Caco-2 (cell line): ENCODE results near the gene C1orf226. TPM values are rescaled to one million over a fixed set of nuclear protein-coding genes. Genes with fewer than 3 reads are reported as not detected.

ENCODE experiments used
- BruUV-seq: library from RNA; stranded (reverse); fragments of 400-500 nt; replicated peaks from 2 replicates; lab custom pipeline; 2021; lab: Mats Ljungman, UMichigan
- CTCF ChIA-PET: fragments of 300-600 bp; sonication (Branson Sonifier 250); formaldehyde crosslinking; loops from one replicate; lab custom pipeline; 2022; ENCODE audit warnings: antibody characterized with exemption; lab: Charles Lee
- POLR2A ChIA-PET: fragments of 300-600 bp; sonication (Branson Sonifier 250); formaldehyde crosslinking; loops from one replicate; lab custom pipeline; 2022; ENCODE audit warnings: antibody characterized with exemption; lab: Charles Lee
- DNase-seq, 2 experiments: peaks; one replicate each; pipeline versions ENCODE4 v3.0.0 to v3.0.0-alpha.2; 2020 to 2022
- H3K27me3 ChIP-seq: replicated peaks from 2 replicates; pipeline ENCODE4 v1.6.0; 2011; ENCODE audit warnings: low read length; ENCODE audit not compliant: control insufficient read depth, insufficient read depth
- H3K36me3 ChIP-seq: 2 replicates; pipeline ENCODE4 v1.5.1; 2011; ENCODE audit warnings: low read length; ENCODE audit not compliant: control insufficient read depth, insufficient read depth
- H3K4me1 ChIP-seq: fragments of 250-450 bp; sonication (Bioruptor Pico); 2 replicates; pipeline ENCODE4 v1.5.1; 2020; ENCODE audit warnings: mild to moderate bottlenecking
- H3K4me3 ChIP-seq: 2 replicates; pipeline ENCODE4 v1.5.1; 2011; ENCODE audit warnings: low read depth, mild to moderate bottlenecking, control low read depth, low read length
- H3K9me3 ChIP-seq: fragments of 250-450 bp; sonication (Bioruptor Pico); 2 replicates; pipeline ENCODE4 v1.5.1; 2020; ENCODE audit warnings: mild to moderate bottlenecking, moderate library complexity
- H3K27ac Mint-ChIP-seq: one replicate; pipeline ENCODE4 v1.8.0; 2022; ENCODE audit warnings: mixed read lengths; ENCODE audit not compliant: unreplicated experiment
- H3K27me3 Mint-ChIP-seq: one replicate; pipeline ENCODE4 v1.8.0; 2022; ENCODE audit warnings: mixed read lengths; ENCODE audit not compliant: insufficient read depth, unreplicated experiment
- H3K36me3 Mint-ChIP-seq: one replicate; pipeline ENCODE4 v1.8.0; 2022; ENCODE audit warnings: mild to moderate bottlenecking, mixed read lengths; ENCODE audit not compliant: insufficient read depth, unreplicated experiment
- H3K4me1 Mint-ChIP-seq: one replicate; pipeline ENCODE4 v1.8.0; 2022; ENCODE audit warnings: low read depth, mixed read lengths; ENCODE audit not compliant: unreplicated experiment
- H3K4me3 Mint-ChIP-seq: one replicate; pipeline ENCODE4 v1.8.0; 2022; ENCODE audit warnings: mild to moderate bottlenecking, moderate library complexity, mixed read lengths; ENCODE audit not compliant: unreplicated experiment
- H3K9me3 Mint-ChIP-seq: one replicate; pipeline ENCODE4 v1.8.0; 2022; ENCODE audit warnings: mixed read lengths; ENCODE audit not compliant: unreplicated experiment
- CTCF ChIP-seq, 2 experiments: fragments of 200-600 bp in 1 of 2; IDR thresholded peaks; 1 replicate in 1 of 2; 2 replicates in 1 of 2; pipeline versions ENCODE4 v1.5.1 to v1.8.0; 2011 to 2022; ENCODE audit warnings: antibody characterized with exemption in 1 of 2, control low read depth in 1 of 2, inconsistent platforms in 1 of 2, low read depth in 1 of 2, low read length in 1 of 2, mild to moderate bottlenecking in 1 of 2, moderate library complexity in 1 of 2; ENCODE audit not compliant: insufficient read depth in 1 of 2, severe bottlenecking in 1 of 2, unreplicated experiment in 1 of 2
- intact Hi-C: fragments of 100-400 bp; cut with micrococcal nuclease; formaldehyde crosslinking; loops from one replicate; pipeline ENCODE4 v1.10.0; 2022; ENCODE audit not compliant: unreplicated experiment
- total RNA-seq: library from RNA; stranded (reverse); gene quantifications from 2 replicates; pipeline ENCODE4 v1.2.3, GENCODE V29; 2022

C1orf226 gene
- total RNA-seq, 1 experiment from 2014 or later, result 7.3 TPM

GRCh38 chr1:162359523-162360236, 21.8 kb upstream of the C1orf226 start:
- intact Hi-C loops, result loop anchor here (5.0 kb wide), 1 partner anchor 138 kb away; the partner anchor contains the start of gene UHMK1
- no peak for TF ChIP-seq CTCF (IDR thresholded peaks at IDR 0.05; ENCODE audit: insufficient read depth in 1 of 2, low read depth in 1 of 2, low read length in 1 of 2, severe bottlenecking in 1 of 2, unreplicated experiment in 1 of 2)
- no peak for DNase-seq
- ChIA-PET POLR2A (no interaction called here), CTCF (no interaction called here)
- H3K4me1 Mint-ChIP-seq, result no peaks in the 10 kb centered on the region
- no TSS peak for BruUV-seq
- no peaks in the 10 kb centered on the region for H3K27me3 Mint-ChIP-seq
- Histone ChIP-seq H3K9me3 (no peaks in the 10 kb centered on the region), H3K36me3 (no peaks in the 10 kb centered on the region), H3K4me1 (no peaks in the 10 kb centered on the region), H3K4me3 (no peak overlapping the region), H3K27me3 (no peaks in the 10 kb centered on the region)
- no peak overlapping the region for H3K27ac Mint-ChIP-seq
- H3K36me3 Mint-ChIP-seq, result no peaks in the 10 kb centered on the region
- no peaks in the 10 kb centered on the region for H3K9me3 Mint-ChIP-seq
- no peak overlapping the region for H3K4me3 Mint-ChIP-seq

- Histone ChIP-seq H3K4me3 (no peak overlapping the region), H3K27me3 (no peaks in the 10 kb centered on the region), H3K36me3 (no peaks in the 10 kb centered on the region; the same call in 1 of the 2 replicates), H3K9me3 (no peaks in the 10 kb centered on the region), H3K4me1 (no peaks in the 10 kb centered on the region)
- Mint-ChIP-seq H3K4me3 (no peak overlapping the region), H3K9me3 (no peaks in the 10 kb centered on the region), H3K27me3 (no peaks in the 10 kb centered on the region), H3K27ac (no peak overlapping the region), H3K4me1 (no peaks in the 10 kb centered on the region), H3K36me3 (no peaks in the 10 kb centered on the region)
- TF ChIP-seq CTCF (IDR thresholded peaks at IDR 0.05; ENCODE audit: insufficient read depth in 1 of 2, low read depth in 1 of 2, low read length in 1 of 2, severe bottlenecking in 1 of 2, unreplicated experiment in 1 of 2), result no peak
- DNase-seq, result no peak
- ChIA-PET CTCF (no interaction called here), POLR2A (no interaction called here)
- intact Hi-C loops, result no loop called here
- BruUV-seq, result no TSS peak
Observed at GRCh38 chr1:162360237-162360873, 21.2 kb upstream of the C1orf226 start.

- TF ChIP-seq CTCF (IDR thresholded peaks at IDR 0.05; ENCODE audit: insufficient read depth in 1 of 2, low read depth in 1 of 2, low read length in 1 of 2, severe bottlenecking in 1 of 2, unreplicated experiment in 1 of 2), result no peak
- POLR2A ChIA-PET, result no interaction called here
- Histone ChIP-seq H3K36me3 (no peaks in the 10 kb centered on the region; the same call in 1 of the 2 replicates), H3K4me3 (no peak overlapping the region), H3K4me1 (no peaks in the 10 kb centered on the region), H3K27me3 (no peaks in the 10 kb centered on the region), H3K9me3 (no peaks in the 10 kb centered on the region)
- H3K36me3 Mint-ChIP-seq, result no peaks in the 10 kb centered on the region
- no peaks in the 10 kb centered on the region for H3K9me3 Mint-ChIP-seq
- CTCF ChIA-PET, result no interaction called here
- intact Hi-C loops, result no loop called here
- H3K4me3 Mint-ChIP-seq, result no peak overlapping the region
- no TSS peak for BruUV-seq
- no peaks in the 10 kb centered on the region for H3K4me1 Mint-ChIP-seq
- no peak for DNase-seq
- no peaks in the 10 kb centered on the region for H3K27me3 Mint-ChIP-seq
- no peak overlapping the region for H3K27ac Mint-ChIP-seq
Observed at GRCh38 chr1:162360874-162361260, 20.7 kb upstream of the C1orf226 start.
